WI38 (cell line): ENCODE measurements around the gene POLR3K.
"Not testable (repeated sequence)": the region's sequence is repeated elsewhere in the genome, so short reads cannot be mapped to it uniquely, and the experiment has no call there.

Experiments used
- H3K4me3 ChIP-seq: 2 replicates; pipeline ENCODE4 v1.5.1; 2011; ENCODE audit warnings: low read depth, mild to moderate bottlenecking, control low read depth, low read length
- CTCF ChIP-seq: IDR thresholded peaks from 2 replicates; pipeline ENCODE4 v1.5.1; 2012; ENCODE audit warnings: low read depth, mild to moderate bottlenecking, control low read depth, low read length

POLR3K gene

DNA sequence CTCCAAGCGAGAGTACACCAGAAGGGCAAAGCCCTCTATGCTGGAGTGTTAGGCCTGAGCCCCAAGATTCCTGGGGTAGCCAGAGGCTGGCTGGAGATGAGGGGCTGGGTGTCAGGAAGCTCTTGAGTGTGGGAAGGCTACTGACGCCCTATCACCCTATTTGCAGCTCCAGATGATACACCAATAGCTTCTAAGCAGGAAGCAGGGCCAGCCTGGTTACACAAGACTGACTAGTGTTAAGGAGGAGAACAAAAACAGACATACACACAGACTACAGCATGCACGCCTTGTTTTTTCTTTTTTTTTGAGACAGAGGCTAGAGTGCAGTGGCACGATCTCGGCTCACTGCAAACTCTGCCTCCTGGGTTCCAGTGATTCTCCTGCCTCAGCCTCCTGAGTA, 15.9 kb downstream of the POLR3K start:
- no peak for TF ChIP-seq CTCF
- H3K4me3 ChIP-seq = no peak overlapping the region

GRCh38 chr16:36336-36984, 16.9 kb downstream of the POLR3K start:
- no peak for TF ChIP-seq CTCF
- H3K4me3 ChIP-seq = no peak overlapping the region

DNA sequence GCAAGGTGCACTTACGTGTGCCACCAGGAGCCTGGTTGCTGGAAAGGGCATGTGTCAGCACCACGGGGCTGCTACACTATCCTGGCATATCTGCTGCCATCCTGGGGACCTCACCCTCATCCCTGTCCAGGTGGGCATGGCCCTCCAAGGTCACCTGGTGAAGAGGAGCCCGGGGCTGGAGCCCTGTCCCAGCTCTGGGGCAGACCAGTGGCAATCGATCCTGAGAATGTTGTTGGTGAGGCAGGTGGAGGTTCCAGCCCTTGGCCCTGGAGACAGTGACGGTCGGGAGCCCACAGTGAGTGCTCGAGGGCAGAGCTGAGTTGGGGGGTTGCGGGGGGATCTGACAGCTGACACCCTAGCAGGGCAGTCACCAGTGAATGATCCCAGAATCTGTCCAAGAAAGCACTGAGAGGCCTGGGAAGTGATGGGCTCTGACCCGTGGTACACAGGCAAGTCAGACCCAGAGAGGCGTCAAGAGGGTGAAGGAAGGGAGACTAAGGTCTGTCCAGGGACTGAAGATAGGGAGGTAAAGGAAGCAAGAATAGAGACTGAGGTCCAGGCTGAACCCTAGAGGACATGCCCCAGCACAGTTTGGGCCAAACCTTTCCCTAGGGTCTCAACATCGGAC, 17.6 kb downstream of the POLR3K start:
- no peak for TF ChIP-seq CTCF
- no peak overlapping the region for H3K4me3 ChIP-seq

DNA sequence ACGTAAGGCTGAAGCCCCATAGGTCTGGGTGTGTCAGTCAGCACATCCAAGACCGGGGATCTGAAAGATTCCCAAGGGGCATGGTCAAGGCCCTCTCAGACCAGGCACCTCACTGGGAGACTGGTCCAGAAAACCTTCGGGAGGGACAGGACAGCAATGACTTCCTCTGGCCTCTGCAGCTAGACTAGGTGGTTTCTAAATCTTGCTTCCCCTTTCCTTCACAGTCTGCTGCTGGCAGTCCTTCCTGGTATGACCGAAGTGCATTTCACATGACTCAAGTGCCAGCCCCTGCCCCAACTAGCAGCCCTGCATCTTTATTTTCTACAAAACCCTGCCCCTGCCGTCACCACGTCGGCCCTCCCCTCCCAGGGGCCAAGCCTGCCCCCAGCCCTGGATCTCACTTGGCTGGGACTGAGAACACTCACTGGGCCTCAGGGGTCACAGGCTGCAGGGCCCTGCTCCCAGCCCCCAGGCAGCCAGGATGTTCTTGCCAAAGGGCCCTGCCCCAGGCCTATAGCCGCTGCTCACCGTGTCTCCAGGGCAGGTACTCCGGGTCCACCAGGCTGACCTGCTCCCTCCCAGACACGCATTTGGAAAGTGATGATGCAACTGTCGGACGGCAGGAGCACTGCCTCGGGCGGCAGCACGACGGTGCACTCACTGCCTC, 18.3 kb downstream of the POLR3K start:
- no peak overlapping the region for H3K4me3 ChIP-seq

DNA sequence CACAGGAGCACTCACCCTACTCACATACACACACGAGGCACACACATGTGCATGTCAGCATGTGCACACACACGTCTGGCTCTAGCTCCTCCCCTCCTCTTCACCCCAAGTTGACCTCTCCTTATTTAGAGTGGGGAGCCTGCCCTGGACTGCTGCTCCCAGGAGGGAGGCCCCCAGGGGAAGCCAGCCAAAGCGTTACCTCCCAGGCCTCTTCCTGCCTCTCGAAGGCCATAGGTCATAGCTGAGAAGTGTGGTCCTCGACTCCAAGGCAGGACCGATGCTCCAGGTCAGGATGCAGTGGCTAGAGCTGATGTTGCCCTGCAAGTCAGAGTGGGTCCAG, 18.8 kb downstream of the POLR3K start:
- H3K4me3 ChIP-seq = no peak overlapping the region

More for the DNA sequence above, 18.3 kb downstream of the POLR3K start:
- TF ChIP-seq CTCF = no peak

DNA sequence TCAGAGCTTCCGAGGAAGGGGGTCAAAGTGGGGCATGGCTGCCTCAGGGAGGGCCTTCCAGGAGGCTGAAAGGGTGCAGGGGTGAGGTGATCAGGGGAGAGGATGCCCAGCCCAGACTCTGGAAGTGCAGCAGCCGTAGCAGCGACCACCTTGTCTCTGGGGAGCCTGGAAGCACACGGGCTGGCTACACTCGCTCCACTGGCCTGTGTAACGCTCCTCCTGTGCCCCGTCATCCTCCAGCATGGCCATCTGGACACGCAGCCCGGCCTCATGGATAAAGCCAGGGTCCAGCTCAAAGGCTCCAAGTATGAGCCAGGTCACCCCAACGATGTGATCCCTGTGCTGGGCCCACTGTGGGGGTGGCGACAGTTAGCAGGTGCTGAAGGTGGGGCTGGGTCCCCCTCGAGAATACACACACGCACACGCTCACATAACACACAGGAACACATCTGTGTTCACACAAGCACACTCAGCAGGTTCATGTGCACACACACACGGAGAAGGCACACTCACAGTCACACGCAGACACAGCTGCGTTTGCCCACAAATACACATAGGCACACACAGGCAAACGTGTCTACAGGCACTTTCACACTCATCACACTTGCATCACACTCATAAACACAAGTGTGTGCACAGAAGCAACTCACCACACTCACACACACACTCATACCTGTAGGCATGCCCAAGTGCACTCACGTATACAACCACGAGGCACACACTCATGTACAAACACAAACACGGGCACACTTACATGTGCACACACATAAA, 19.3 kb downstream of the POLR3K start:
- H3K4me3 ChIP-seq = no peak overlapping the region

More for the DNA sequence above, 18.8 kb downstream of the POLR3K start:
- no peak for TF ChIP-seq CTCF

GRCh38 chr16:33154-33876, 20.1 kb downstream of the POLR3K start:
- not testable (repeated sequence) for H3K4me3 ChIP-seq

More for the DNA sequence above, 19.3 kb downstream of the POLR3K start:
- no peak for TF ChIP-seq CTCF

GRCh38 chr16:30627-31026, 22.8 kb downstream of the POLR3K start:
- H3K4me3 ChIP-seq = not testable (repeated sequence)

- not testable (repeated sequence) for H3K4me3 ChIP-seq
Observed at GRCh38 chr16:25926-26348, 27.5 kb downstream of the POLR3K start.

- H3K4me3 ChIP-seq = not testable (repeated sequence)
Observed at GRCh38 chr16:24151-24550, 29.3 kb downstream of the POLR3K start.

GRCh38 chr16:20886-21285, 32.5 kb downstream of the POLR3K start:
- H3K4me3 ChIP-seq = not testable (repeated sequence)
